ENCODE results near the gene CCL1. TPM values are rescaled to one million over a fixed set of nuclear protein-coding genes. Genes with fewer than 3 reads are reported as not detected.
A peak's percentile ranks its signal among the peaks of the same experiment; 100 is the strongest.

CCL1 gene
- total RNA-seq, 1 experiment from 2014 or later = not detected

- Histone ChIP-seq H3K27me3 (ENCODE audit: insufficient read depth, low read length) (no peaks in the 10 kb centered on the region), H3K27ac (ENCODE audit: insufficient read length, low read depth, low read length) (no peak overlapping the region), H4K5ac (ENCODE audit: insufficient read length, low read depth, low read length) (no peak overlapping the region), H3K79me2 (ENCODE audit: insufficient read depth, low read length) (no peaks in the 10 kb centered on the region), H3T11ph (ENCODE audit: low read length) (no peak overlapping the region), H2BK12ac (ENCODE audit: insufficient read length, low read depth, low read length) (no peak overlapping the region), H4K91ac (ENCODE audit: insufficient read length, low read depth, low read length) (no peak overlapping the region), H3K23ac (ENCODE audit: insufficient read length, low read depth, low read length) (no peak overlapping the region), H3K79me1 (ENCODE audit: insufficient read depth, low read depth, low read length, poor library complexity, severe bottlenecking) (no peaks in the 10 kb centered on the region), H3K18ac (ENCODE audit: insufficient read length, low read depth, low read length) (no peak overlapping the region), H2BK5ac (ENCODE audit: insufficient read length, low read length) (no peak overlapping the region), H3K4ac (ENCODE audit: low read depth, low read length) (no peak overlapping the region), H3K14ac (ENCODE audit: insufficient read depth, low read length) (no peak overlapping the region), H3K9ac (ENCODE audit: extremely low read depth, insufficient read length, low read length) (no peak overlapping the region), H2AFZ (ENCODE audit: low read length) (no peak overlapping the region), H3K4me2 (ENCODE audit: insufficient read depth, insufficient read length, low read length) (no peak overlapping the region), H3K23me2 (ENCODE audit: insufficient read length, low read depth, low read length, poor library complexity, severe bottlenecking) (no peaks in the 10 kb centered on the region), H2BK15ac (ENCODE audit: low read depth, low read length) (no peak overlapping the region), H4K8ac (replicated peaks; ENCODE audit: insufficient read length, low read depth, low read length) (no peak overlapping the region), H2AK5ac (ENCODE audit: insufficient read length, low read length) (no peak overlapping the region), H2BK120ac (ENCODE audit: low read depth, low read length, poor library complexity, severe bottlenecking) (no peak overlapping the region), H3K9me3 (ENCODE audit: control insufficient read depth, low read depth, low read length) (no peaks in the 10 kb centered on the region), H2BK20ac (ENCODE audit: low read depth, low read length, poor library complexity, severe bottlenecking) (no peak overlapping the region), H4K20me1 (ENCODE audit: control insufficient read depth, insufficient read depth, insufficient read length) (no peaks in the 10 kb centered on the region), H3K4me1 (ENCODE audit: insufficient read depth, low read length) (no peaks in the 10 kb centered on the region), H3K56ac (ENCODE audit: insufficient read length, low read depth, low read length) (no peak overlapping the region)
- H3K4me1 Mint-ChIP-seq = peaks cover 6 to 8% of the 10 kb centered on the region in 2 experiments; a peak in 3 of 4 replicates
- TF ChIP-seq CTCF (conservative IDR thresholded peaks at IDR 0.05) = no peak
- WGBS (ENCODE audit: extremely low coverage, insufficient read length, low lambda C conversion rate) = no CpG with 5 or more reads among the region's 4 CpGs
- peak; percentile 12 for DNase-seq
- no peaks in the 10 kb centered on the region for H3K36me3 Mint-ChIP-seq (ENCODE audit: insufficient read depth in 1 of 3, low read depth in 3 of 3)
- no peak overlapping the region for H3K27ac Mint-ChIP-seq
- H3K9me3 Mint-ChIP-seq = no peaks in the 10 kb centered on the region
- no peak overlapping the region for H3K4me3 Mint-ChIP-seq
- H3K27me3 Mint-ChIP-seq (ENCODE audit: low read depth) = peaks cover 16% of the 10 kb centered on the region
These were observed 27.6 kb upstream of the CCL1 start for GRCh38 chr17:34390649-34391048.

Measured in H9 (cell line).